ENCODE measurements around the gene TCFL5.

TCFL5 gene

DNA sequence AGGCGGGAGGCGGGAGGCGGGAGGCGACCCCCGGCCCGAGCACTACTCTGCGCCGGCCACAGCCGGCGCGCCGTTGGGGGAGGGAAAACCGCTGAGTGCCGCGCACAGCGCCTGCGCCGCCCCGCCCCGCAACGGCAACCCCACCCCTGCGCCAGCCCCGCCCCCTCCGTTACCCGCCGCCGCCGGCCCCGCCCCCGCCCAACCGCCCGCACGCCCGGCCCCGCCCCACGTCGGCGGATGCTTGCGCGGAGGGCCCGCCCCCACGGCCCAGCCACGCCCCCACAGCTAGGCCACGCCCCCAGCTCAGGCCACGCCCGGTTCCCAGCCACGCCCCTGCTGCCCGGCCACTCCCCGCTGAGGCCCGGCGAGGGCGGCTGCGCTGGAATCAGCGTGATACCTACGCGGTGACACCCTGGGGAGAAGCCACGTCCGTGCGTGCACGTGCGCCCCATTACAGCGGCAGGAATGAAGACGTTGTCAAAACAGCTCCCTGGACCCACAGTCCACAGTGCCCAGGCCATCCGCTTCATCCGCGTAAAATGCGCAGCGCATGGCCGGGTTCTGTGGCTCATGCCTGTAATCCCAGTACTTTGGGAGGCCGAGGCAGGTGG is at the start of gene TCFL5:
TCFL5 (minus strand) TSS at position 97 of the 611 bp plus-strand sequence. CDS start 152 bp downstream, outside the sequence.
- peak; percentile 36 for DNase-seq

DNA sequence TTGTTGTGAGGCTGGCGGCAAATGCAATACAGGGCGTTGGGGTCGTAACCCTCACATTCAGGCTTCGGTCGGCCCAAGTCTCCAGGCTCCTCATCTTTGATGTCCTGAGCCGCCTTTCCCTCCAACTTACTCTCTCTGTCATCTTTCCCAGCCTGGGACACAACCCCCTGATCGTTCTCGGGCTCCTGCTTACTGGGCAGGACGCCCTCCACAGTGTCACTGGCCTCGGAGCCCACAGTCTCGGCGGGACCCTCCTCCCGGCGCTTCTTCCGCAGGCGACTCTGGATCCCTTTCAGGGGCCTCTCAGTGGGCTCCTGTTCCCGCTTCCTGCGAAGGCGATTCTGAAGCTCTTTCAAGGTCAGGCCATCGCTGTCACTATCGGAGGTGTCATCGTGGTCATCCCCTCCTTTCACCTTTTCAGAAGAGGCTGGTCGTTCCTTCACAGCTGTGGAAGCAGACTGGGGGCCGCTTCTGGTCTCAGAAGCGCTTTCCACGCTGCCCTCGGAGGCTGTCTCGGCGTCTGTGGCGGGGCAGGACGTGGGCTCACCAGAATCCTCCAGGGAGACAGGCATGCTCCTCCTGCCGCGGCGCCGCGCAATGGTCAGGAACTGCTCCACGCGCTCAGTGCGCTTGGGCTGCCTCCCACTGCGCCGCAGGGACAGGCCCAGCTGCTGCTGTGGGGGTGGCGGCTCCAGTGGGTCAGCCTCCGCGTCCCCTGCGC is 49.3 kb upstream of the TCFL5 start:
- no peak for DNase-seq

DNA sequence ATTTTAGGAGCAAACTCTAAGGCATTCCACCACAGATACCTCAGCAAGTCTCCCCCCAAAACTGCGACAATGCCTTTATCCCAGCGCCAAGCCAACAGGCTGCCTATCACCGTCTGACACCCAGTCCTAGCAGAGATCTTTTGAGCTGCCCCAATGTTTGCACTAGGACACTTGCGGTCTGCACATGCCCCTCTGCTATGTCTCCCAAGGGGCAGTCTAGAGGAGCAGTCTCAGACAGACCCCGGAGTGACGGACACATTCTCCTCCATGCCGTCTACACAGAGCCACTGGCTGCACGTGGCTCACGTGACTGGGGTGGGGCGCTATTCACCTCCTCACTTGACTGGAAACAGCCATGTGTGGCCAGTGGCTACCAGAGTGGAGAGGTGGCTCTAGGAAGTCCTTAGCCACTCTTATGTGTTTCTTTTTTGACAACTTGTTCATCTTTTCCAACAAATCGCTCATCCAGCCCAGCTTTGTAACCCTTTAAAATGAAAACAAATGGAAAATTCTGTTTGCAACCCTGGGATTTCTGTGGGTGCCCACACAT is 48.7 kb upstream of the TCFL5 start:
- DNase-seq, result no peak

DNA sequence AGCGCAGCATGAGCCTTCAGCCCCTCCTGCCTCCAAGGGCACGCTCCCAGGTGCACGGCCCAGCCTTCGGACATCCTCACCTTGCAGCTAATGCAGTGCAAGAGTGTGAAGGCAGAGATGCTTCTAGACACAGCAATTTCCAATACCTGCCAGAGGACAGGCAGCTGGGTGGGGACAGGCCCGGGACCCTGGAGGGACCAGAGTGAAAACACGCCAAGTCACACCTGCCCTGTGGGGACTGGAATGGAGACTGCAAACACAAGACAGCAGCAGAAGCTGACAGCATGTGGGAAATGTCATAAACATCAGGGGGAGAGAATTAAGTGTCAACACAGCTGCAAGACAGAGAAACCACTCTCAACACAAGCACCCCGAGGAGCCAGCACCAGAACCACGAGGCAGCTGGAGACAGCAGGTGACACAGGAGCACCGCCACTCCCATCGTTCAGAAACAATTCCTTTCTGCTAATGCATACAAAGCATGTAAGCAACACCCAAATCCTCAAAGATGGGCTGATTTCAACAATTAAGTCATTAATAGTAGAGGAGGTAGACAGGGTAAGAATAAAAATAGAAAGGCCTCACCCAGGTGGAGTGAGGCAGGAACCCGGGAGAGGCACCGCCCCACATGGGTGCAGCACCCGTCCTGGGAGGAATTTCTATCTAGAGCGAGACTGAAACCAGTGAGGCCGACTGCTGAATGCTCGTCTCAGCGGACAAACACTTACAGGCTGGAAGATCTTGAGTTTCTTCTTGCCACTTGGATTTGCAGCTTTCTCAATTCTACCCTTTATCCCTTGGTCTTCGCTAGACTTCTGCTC is 47.6 kb upstream of the TCFL5 start:
- peak; percentile 24 for DNase-seq

DNA sequence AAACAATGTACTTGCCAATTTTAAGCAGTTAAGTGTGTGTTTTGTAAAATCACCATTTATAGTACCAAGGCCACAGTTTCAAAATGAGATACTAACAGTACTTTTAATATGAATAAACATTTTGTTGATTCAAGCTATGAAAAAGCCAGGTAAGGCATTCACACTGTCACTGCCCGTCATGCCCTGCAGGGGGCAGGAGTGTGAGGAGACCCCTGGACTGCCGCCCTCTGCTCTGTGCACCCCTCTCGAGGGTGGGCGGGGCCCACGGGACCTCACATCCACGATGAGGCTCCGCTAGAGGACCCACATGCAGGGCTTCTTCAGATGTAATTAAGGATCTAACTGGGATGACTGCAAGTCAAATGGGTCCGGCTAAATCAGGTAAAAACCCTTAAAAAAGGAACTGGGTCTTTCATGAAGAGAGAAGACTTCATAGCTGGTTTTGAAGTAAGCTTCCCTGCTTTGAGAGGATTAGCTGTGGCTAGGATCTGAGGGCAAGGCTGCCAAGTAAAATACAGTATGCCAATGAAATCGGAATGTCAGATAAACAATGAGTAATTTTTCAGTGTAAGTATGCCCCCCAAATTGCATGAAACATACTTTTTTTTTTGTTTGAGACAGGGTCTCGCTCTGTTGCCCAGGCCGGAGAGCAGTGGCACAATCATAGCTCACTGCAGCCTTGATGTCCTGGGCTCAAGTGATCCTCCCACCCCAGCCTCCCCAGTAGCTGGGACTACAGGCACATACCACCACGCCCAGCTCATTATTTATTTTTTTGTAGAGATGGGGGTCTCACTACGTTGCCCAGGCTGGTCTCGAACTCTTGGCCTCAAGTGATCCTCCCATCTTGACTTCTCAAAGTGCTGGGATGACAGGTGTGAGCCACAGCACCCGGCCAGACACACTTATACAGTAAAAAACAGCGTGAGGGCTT is 46.0 kb upstream of the TCFL5 start:
- DNase-seq, result no peak

DNA sequence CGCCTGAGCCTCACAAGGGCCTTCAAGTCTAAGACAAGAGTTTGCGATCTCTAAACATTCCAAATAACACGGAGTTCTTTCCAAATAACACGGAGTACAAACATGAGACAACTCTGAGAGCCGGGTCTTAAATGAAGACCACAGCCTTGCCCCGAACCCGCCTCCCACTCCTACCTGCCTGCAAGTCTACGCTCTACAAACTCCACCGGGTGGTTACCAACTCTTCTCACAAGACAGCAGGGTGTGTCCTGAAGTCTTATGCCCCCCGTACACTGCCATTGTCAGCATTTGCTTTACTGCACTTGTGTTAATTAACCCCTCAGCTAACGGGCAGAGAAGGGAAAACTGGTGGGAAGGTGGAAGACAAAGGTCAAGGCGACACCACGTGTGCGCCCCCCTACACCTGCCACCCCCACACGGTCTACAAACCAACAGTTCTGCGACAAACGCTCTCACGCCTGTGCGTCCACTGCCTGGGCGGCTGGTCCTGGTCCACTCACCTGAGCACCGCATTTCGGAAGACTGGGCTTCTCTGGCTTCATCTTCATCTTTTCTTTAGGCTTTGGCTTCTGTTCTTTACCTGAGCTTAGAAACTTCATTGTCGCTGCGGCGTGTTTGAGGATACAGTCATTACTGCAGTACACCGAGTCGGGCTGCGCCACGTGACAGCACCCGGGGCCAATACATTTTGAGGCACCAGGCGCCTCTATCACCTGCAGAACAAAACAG is 45.2 kb upstream of the TCFL5 start:
- no peak for DNase-seq

DNA sequence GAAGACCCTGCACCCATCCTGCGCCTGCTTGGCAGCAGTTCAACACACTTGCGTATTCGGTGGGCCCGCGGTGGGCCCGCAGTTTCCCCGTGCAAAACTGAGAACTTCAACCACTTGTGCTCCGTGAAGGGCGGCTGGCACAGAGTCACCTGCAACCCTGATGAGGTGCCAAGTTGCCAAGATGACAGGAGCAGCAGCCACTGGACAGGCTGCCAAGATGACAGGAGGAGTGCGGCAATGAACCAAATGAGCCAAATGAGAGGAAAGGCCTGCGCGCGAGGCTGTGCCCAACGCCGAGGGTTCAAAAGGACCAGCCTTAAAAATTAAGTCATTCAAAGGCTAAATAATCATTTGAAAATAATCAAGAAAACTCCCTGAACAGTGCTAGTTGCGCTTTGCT is 44.6 kb upstream of the TCFL5 start:
- no peak for DNase-seq

DNA sequence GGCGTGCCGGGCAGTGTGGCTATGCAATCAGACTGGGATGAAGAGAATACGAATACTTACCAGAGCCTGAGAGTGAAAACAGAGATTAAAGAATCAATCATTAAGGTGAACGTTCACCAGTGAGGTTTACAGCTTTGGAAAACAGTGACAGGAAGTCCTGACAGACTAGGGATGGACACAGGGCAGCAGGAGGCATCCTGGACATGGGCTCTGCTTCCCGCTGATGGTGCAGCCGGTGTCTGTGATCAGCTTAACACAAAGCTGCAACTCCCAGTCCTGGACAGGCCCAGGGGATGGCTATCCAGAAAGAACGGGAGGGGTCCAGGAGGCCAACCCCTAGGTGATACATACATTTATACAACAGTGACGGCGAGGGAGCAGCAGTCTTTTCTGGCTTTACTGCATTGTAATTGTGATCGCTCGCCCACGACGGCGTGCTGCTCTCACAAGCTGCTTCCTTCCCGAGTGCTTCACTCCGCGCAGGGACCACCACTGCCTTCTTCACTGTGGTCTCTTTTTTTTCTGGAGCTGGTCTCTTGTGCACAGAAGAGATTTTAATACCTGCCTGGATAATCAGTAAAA is 44.0 kb upstream of the TCFL5 start:
- no peak for DNase-seq

DNA sequence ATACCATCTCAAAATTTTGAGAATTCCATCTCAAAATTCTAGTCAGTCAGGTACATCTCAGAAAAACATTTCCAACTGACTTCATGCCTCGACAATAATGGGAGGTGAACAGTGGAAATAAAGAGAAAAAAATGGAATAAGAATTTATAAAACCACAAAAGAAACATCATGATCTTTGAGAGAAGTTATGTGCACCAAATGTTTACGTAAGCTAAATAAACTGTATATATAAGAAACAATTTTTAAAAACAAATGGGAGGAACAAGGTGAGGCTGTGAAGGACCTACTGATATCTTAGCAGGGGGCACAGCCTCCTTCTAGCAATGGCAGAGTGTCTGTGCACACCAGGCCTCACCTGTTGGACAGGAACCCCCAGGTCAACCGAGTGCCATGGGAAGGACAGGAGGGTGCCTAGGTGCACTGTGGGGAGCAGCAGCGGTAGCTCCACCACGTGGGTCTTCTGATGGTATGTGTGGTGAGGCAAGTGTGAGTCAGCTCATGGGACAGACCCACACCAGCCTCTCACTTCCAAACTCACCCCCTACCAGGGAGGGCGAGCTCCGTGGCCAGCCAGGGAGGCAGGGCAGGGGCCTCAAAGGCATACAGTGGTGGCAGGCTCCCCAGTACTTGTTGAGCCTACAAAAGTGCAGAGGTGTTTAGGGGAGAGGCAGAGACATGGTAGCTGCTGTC is 41.4 kb upstream of the TCFL5 start:
- DNase-seq, result no peak

DNA sequence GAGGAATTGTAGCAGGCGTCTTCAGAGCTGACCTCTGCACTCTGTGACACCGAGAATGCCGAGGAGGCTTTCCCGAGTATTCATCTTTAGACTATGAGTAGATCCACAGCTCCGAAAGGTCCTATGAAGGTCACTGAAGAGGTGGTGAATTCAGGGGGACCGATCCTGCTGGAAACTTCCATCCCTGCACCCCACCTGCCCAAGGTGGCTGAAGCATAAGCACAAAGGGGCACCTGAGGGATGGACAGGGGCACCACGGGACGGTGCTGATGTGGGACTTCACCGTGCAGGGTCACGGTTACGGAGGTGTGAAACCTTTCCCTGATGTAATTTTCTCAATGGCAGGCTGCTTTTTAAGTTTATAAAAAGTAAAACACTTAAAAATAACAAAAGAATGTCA is 40.3 kb upstream of the TCFL5 start:
- DNase-seq, result no peak

DNA sequence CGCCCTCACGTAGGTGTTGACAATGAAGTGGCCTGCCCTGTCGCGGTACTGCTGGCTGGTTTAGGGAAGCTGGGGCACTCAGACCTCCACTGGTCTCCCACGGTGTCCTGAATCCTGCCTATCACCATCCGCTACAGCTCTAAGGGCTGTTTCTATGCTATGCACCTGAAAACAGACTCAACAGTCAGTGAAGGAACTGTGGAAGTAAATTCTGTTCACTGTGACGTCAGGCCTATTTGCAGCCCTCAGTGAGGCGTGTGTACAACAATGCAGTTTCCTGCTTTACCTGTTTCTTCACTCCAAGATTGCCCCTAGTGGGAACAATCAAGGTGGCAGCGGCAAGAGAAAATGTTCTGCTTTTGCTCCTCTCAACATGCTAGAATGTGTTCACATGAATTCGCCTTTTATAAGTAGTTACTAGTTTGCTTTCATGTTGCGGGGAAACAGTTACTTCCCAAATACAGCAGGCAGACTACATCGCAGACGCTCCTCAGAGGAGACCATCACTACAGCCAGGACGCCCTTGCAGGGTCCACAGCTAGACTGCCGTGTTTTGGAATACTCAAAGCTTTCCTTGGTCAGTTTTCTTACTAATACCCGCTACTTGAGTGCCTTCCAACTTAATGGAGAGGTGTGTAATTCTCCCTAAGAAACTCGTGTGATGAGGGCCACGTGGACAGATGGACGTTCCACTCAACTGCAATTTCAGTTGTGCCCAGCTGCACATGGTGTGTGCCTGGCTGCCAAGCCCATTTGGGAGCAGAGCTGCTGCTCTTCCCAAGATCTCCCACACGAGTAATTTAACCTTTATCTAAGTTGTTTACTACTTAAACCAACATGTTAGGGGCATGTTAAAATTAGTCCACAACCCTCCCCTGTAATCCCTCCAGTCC is 39.3 kb upstream of the TCFL5 start:
- DNase-seq, result peak; percentile 77

DNA sequence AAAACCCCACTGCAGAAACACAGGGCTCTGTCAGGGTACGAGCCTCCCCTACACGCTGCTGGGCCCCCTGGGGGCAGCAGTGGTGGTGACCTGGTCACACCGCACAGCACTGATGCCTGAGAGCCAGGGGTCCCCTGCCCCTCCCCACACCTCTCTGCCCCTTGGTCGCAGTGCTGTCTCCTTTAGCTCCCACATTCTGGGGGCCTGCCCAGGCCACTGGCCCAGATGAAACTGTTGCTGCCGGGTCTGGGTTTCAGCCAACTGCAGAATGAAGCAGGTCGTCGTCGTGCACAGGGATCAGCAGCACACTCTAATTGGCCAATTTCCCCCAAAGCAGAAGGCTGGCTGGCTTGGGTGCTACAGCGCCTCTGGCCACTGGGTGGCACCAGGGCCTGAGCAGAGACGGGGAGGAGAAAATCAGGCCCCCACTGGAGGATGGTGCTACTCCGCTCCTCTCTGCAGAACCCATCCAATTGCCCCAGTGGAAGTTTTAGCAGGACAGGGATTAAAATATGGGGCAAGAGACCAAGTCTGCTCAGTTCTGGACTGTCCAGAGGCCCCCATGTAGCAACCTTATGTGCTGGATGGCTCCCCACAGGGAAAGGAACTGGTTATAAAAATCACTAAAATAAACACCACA is 38.5 kb upstream of the TCFL5 start:
- DNase-seq, result peak; percentile 72

DNA sequence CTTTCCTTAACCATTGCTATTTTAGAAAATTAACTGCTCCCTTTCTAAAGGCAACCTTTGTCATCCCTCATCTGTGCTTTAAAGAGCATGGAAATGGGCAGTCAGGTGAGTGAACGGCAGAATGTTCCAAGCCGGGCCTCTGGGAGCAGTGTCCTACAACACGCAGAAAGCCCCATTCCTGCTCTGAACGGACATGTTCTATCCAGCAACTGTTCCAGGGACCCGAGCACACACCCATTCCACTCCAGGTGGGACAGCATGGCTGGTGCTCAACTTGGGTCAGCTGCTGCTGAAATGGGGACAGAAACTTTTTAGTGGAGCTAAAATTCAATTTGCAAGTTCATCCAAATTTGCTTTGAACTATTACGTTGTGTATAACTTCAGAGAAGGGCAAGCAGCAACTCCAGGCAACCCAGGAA is 38.0 kb upstream of the TCFL5 start:
- no peak for DNase-seq

DNA sequence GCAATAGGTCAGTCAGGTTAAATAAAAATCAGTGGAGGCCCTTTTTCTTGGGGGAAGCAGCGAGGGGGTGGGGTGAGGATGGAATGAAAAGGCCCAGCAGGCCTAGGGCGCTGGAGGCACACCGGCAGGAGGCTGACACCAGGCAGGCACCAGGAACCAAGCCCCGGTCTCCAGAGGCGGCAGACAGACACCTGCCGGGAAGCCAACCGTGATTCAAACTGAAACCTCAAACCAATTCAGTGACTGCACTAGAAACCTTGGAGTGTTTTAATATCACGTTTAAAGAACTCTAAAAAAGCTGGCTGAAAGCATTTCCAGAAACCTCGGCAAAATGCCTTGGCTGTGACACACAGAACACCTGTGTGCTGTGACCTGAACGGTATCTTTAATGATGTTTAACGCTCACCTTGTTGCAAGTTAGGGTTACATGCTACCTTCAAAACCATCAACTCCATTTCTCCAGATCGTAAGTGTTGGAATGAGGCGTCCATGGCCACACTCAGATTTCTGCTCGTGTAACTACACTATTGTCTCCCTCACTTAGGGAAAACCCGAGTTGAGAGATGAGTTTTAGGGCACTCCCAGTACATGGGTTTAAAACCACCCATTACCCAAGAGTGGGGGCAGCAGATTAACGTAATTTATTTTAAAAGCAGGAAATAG is 37.5 kb upstream of the TCFL5 start:
- DNase-seq, result no peak

DNA sequence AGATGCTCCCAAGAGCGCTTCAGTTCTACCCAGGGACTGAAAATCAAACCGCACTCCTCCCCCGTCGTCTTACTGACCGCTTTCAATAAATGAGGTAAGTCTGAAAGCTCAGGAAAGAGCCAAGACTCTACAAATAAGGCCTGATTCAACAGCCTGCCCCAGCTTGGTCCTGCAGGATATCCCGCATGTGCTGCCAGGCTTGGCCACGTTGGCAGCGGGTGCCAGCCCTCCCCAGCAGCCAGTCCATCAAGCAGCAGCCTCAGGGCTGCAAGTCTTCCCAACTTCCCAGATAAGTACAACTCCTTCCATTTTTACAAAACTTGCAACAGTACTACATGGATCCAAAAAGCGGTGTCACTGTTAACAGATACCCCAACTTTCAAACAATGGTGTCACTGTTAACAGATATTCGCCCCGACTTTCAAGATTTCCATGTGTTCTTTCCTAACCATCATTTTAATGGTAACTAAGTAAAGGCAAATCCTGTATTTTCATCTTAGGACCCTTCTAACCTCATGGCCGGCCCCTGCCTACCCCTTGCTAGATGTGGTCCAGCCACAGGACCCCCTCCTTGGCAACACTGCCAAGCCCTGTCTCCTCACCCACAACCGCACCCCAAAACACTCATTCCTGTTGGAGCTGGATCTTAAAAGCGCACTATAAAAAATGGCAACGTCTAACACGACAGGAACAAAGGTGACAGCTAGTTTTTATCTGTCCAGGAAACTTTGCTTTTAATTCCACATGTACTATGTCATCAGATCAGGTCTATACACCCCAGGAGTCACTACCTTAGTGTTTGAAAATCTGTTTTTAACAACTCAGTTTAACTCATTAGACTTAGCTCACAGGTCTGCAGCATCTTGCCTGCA is 36.7 kb upstream of the TCFL5 start:
- no peak for DNase-seq

DNA sequence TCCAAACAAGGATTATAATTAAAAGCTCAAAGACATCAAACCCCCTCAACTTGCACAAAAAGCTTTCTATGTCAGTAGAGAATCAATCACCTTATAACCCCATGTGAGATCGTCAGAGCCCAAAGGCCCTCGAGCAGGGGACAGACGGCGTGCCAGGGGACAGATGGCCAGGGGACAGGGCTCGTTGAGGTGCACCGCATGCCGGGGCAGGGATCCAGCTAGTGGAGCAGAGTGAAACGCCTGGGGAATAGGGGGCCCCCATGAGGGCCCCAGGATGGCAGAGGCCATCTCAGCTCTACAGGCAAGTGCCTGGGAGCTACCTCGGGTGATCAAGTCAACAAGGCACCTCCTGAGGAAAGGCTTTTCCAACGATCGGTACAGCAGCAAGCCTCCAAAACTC is 36.0 kb upstream of the TCFL5 start:
- no peak for DNase-seq

DNA sequence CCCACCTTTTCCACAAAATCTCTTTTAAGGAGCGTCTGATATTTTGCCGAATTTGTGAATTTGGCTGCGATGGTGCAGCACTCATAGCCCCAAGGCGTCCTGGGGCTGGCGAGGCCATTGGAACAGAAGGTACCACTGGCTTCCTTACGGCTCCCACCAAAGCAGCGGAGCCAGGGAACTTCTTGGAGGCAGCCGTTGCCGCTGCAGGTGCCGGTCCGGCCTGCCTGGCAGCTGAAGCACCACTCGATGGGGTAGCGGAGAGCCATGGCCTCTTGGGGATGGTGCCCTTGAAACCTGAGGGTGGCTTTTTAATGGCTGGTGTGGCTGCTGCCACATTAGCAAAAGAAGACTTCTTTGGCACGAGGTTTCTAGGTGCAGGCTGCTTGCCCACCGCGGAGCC is 34.9 kb upstream of the TCFL5 start:
- DNase-seq, result no peak

DNA sequence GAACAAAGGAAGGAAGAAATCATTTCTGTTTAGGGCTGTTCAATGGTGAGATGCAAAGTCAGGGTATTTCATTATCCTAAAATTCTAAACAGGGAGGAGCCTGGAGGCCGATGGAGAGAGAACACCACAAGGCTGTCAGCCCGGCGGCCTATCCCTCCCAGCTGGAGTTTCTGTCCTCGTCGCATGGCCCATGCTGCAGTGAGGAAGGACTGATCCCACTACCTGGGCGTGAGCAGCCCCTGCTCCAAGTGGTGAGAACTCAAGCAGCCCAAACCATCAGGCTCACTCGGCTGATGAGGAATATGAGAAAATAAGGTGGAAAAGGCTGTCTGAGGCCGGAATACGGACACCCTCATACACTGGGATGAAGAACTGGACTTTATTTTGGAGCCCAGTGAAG is 33.9 kb upstream of the TCFL5 start:
- DNase-seq, result no peak

Data from NCI-H2029 treated with DMSO at 0.1 percent for 48 hours (cell line).